Measurements from ENCODE around the gene HYAL3. TPM values are rescaled to one million over a fixed set of nuclear protein-coding genes. Genes with fewer than 3 reads are reported as not detected.
"Not testable (repeated sequence)": the region's sequence is repeated elsewhere in the genome, so short reads cannot be mapped to it uniquely, and the experiment has no call there.

Gene HYAL3
- total RNA-seq, 1 donor from 2014 or later = 2.5 TPM

GRCh38 chr3:50246517-50246954, 52.7 kb downstream of the HYAL3 start:
- ChIA-PET POLR2A (interaction anchor here (0.6 to 4.6 kb wide), 7 partner anchors 10 to 52 kb away, joined by 3 to 49 read pairs (median 4); partner anchors contain the start of gene GNAI2), CTCF (interaction anchor here (0.5 to 5.2 kb wide), 13 partner anchors 9 to 458 kb away, joined by 3 to 104 read pairs (median 4); partner anchors contain the start of gene GNAI2)
- intact Hi-C loops (cut with micrococcal nuclease) = loop anchor here (1.0 kb wide), 5 partner anchors 8 to 52 kb away; no protein-coding TSS in a partner anchor
- H3K36me3 Mint-ChIP-seq (ENCODE audit: low read depth) = peaks cover 26% of the 10 kb centered on the region
- no peak for TF ChIP-seq CTCF (IDR thresholded peaks at IDR 0.05)
- H3K4me1 Mint-ChIP-seq = peaks cover 88% of the 10 kb centered on the region
- peak overlapping the region; percentile 75 for H3K4me3 Mint-ChIP-seq
- peak; percentile 35 for ATAC-seq (ENCODE audit: low read depth)
- H3K9me3 Mint-ChIP-seq = no peaks in the 10 kb centered on the region
- peak overlapping the region; percentile 94 for H3K27ac Mint-ChIP-seq
- H3K27me3 Mint-ChIP-seq = no peaks in the 10 kb centered on the region
- no peak for DNase-seq

- POLR2A ChIA-PET = interaction anchor here (1.0 to 4.6 kb wide), 5 partner anchors 10 to 51 kb away, joined by 3 to 49 read pairs (median 7); partner anchors contain the start of gene GNAI2
- Mint-ChIP-seq H3K9me3 (no peaks in the 10 kb centered on the region), H3K4me1 (peaks cover 88% of the 10 kb centered on the region), H3K27me3 (no peaks in the 10 kb centered on the region), H3K4me3 (peak overlapping the region; percentile 75), H3K27ac (peak overlapping the region; percentile 94), H3K36me3 (ENCODE audit: low read depth) (peaks cover 25% of the 10 kb centered on the region)
- peak; percentile 79 for TF ChIP-seq CTCF (IDR thresholded peaks at IDR 0.05)
- CTCF ChIA-PET = interaction anchor here (0.5 to 5.2 kb wide), 12 partner anchors 10 to 458 kb away, joined by 3 to 104 read pairs (median 4); partner anchors contain the start of gene GNAI2
- intact Hi-C loops (cut with micrococcal nuclease) = loop anchor here (1.0 kb wide), 5 partner anchors 8 to 52 kb away; no protein-coding TSS in a partner anchor
- DNase-seq = peak; percentile 95
- peak; percentile 72 for ATAC-seq (ENCODE audit: low read depth)
Observed at GRCh38 chr3:50245831-50246516, 53.2 kb downstream of the HYAL3 start.

- H3K4me1 Mint-ChIP-seq = peaks cover 85% of the 10 kb centered on the region
- DNase-seq = no peak
- ChIA-PET POLR2A (interaction anchor here (0.6 to 4.6 kb wide), 2 partner anchors 17 to 71 kb away, joined by 3 to 49 read pairs; no protein-coding TSS in a partner anchor), CTCF (interaction anchor here (10.5 kb wide), 1 partner anchor 17 kb away, joined by 76 read pairs; no protein-coding TSS in a partner anchor)
- H3K4me3 Mint-ChIP-seq = peak overlapping the region; percentile 75
- H3K9me3 Mint-ChIP-seq = no peaks in the 10 kb centered on the region
- TF ChIP-seq CTCF (IDR thresholded peaks at IDR 0.05) = no peak
- peaks cover 21% of the 10 kb centered on the region for H3K36me3 Mint-ChIP-seq (ENCODE audit: low read depth)
- ATAC-seq (ENCODE audit: low read depth) = no peak
- no peaks in the 10 kb centered on the region for H3K27me3 Mint-ChIP-seq
- intact Hi-C loops (cut with micrococcal nuclease) = no loop called here
- peak overlapping the region; percentile 94 for H3K27ac Mint-ChIP-seq
Observed at GRCh38 chr3:50245251-50245745, 53.9 kb downstream of the HYAL3 start.

GRCh38 chr3:50244813-50245212, 54.4 kb downstream of the HYAL3 start:
- ATAC-seq (ENCODE audit: low read depth); DNase-seq; H3K9me3 Mint-ChIP-seq; H3K27me3 Mint-ChIP-seq; intact Hi-C loops (cut with micrococcal nuclease): not testable (repeated sequence)
- POLR2A ChIA-PET = interaction anchor here (0.6 to 5.1 kb wide), 3 partner anchors 16 to 72 kb away, joined by 3 to 66 read pairs (median 49); no protein-coding TSS in a partner anchor
- Mint-ChIP-seq H3K4me1 (peaks cover 85% of the 10 kb centered on the region), H3K27ac (peak overlapping the region; percentile 94), H3K4me3 (peak overlapping the region; percentile 19), H3K36me3 (ENCODE audit: low read depth) (peaks cover 22% of the 10 kb centered on the region)
- CTCF ChIA-PET = interaction anchor here (1.6 to 10.5 kb wide), 2 partner anchors 15 to 17 kb away, joined by 5 to 76 read pairs; no protein-coding TSS in a partner anchor

GRCh38 chr3:50243543-50243895, 55.7 kb downstream of the HYAL3 start:
- POLR2A ChIA-PET = interaction anchor here (0.5 to 5.1 kb wide), 10 partner anchors 9 to 144 kb away, joined by 3 to 66 read pairs (median 6); partner anchors contain the start of gene IFRD2
- no peak for TF ChIP-seq CTCF (IDR thresholded peaks at IDR 0.05)
- DNase-seq (no peak), ATAC-seq (ENCODE audit: low read depth) (no peak)
- peaks cover 33% of the 10 kb centered on the region for H3K36me3 Mint-ChIP-seq (ENCODE audit: low read depth)
- no peaks in the 10 kb centered on the region for H3K9me3 Mint-ChIP-seq
- H3K4me1 Mint-ChIP-seq = peaks cover 88% of the 10 kb centered on the region
- CTCF ChIA-PET = interaction anchor here (1.6 to 10.5 kb wide), 4 partner anchors 16 to 51 kb away, joined by 4 to 76 read pairs (median 7); no protein-coding TSS in a partner anchor
- intact Hi-C loops (cut with micrococcal nuclease) = no loop called here
- no peaks in the 10 kb centered on the region for H3K27me3 Mint-ChIP-seq
- peak overlapping the region; percentile 78 for H3K4me3 Mint-ChIP-seq
- peak overlapping the region; percentile 94 for H3K27ac Mint-ChIP-seq

Data from activated B cell treated with CpG ODN at 0.5 μM for 24 hours (primary cell).